ENCODE measurements around the gene CLRN2. TPM values are rescaled to one million over a fixed set of nuclear protein-coding genes. Genes with fewer than 3 reads are reported as not detected.

CLRN2 gene
- total RNA-seq, 3 donors from 2014 or later (not counting 1 experiment from before 2014, with no cell fraction given), result not detected

DNA sequence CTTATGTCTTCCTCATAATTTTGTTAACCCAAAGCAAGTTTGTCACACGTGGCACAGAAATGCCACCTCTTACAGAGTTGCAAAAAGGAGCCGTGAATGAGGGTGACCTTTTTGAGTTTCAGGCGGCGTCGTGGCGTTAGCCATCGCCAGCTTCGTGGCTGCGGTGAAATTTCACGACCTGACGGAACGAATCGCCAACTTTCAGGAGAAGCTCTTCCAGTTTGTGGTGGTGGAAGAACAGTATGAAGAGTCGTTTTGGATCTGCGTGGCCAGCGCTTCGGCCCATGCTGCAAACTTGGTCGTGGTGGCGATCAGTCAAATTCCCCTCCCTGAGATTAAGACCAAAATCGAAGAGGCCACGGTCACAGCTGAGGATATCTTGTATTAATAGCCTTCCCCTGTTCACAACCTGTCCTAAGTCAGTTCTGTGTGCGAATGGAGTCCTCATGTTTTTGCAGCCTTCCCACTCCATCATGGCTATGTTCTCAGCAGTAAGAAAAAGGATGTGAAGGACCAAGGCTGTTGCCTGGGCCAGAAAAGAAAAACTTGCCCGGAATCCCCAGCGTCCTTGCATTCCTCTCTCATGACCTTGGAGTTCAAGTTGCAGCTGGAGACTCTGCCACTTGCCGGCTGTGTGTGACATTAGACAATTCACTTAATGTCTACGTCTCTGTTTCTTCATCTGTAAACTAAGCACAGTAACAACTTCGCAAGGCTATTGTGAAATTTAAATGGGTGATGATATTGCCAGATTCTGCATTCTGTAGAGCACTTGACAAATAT is 11.9 kb downstream of the CLRN2 start:
- intact Hi-C loops (cut with micrococcal nuclease), result no loop called here
- H3K27me3 Mint-ChIP-seq (ENCODE audit: low read depth in 2 of 2), result peaks cover 15 to 16% of the 10 kb centered on the region in 2 donors
- no peak overlapping the region for H3K4me3 Mint-ChIP-seq
- WGBS (ENCODE audit: insufficient coverage), result 90% methylated on average over 26 of the region's 27 CpGs
- TF ChIP-seq, protein P1, sequence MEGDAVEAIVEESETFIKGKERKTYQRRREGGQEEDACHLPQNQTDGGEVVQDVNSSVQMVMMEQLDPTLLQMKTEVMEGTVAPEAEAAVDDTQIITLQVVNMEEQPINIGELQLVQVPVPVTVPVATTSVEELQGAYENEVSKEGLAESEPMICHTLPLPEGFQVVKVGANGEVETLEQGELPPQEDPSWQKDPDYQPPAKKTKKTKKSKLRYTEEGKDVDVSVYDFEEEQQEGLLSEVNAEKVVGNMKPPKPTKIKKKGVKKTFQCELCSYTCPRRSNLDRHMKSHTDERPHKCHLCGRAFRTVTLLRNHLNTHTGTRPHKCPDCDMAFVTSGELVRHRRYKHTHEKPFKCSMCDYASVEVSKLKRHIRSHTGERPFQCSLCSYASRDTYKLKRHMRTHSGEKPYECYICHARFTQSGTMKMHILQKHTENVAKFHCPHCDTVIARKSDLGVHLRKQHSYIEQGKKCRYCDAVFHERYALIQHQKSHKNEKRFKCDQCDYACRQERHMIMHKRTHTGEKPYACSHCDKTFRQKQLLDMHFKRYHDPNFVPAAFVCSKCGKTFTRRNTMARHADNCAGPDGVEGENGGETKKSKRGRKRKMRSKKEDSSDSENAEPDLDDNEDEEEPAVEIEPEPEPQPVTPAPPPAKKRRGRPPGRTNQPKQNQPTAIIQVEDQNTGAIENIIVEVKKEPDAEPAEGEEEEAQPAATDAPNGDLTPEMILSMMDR (IDR thresholded peaks at IDR 0.05), result no peak
- H3K27ac ChIP-seq (ENCODE audit: low read length), result no peak overlapping the region
- no peaks in the 10 kb centered on the region for H3K36me3 ChIP-seq (ENCODE audit: control insufficient read depth, insufficient read depth, low read length)
- no peaks in the 10 kb centered on the region for H3K36me3 Mint-ChIP-seq
- H3K9me3 ChIP-seq (ENCODE audit: control insufficient read depth, insufficient read depth, low read length), result no peaks in the 10 kb centered on the region
- no peaks in the 10 kb centered on the region for H3K4me1 ChIP-seq (ENCODE audit: control insufficient read depth, insufficient read depth, low read length)
- H3K4me3 ChIP-seq (ENCODE audit: low read length), result no peak overlapping the region
- H3K9me3 Mint-ChIP-seq, result no peaks in the 10 kb centered on the region
- H3K27ac Mint-ChIP-seq, result no peak overlapping the region
- ATAC-seq (no peak), DNase-seq (no peak)
- H3K4me1 Mint-ChIP-seq, result no peaks in the 10 kb centered on the region
- no peaks in the 10 kb centered on the region for H3K27me3 ChIP-seq (ENCODE audit: control insufficient read depth, insufficient read depth, low read length)

DNA sequence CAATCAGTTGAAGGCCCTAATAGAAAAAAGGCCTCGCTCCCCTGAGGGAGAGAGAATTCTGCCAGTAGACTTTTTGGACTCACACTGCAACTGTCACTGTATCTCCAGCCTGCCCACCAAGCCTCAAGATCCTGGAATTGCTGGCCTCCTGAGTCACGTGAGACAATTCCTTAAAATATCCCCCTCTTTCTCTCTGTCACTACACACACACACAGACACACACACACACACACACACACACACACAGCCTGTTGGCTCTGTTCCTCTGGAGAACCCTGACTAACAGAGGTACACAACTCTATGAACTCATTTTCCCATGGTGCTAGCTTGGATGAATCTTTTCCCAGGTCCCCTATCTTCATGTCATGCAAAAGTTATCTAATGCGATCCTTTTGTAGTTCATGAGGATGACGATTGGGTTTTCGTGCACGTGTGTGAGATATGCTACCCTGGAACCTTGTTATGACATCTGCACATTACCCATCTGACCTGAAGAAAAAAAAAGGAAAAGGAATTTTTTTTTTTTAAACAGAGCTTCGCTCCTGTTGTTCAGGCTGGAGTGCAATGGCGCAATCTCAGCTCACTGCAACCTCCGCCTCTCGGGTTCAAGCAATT is 13.7 kb downstream of the CLRN2 start:
- H3K4me1 Mint-ChIP-seq, result no peaks in the 10 kb centered on the region
- no peak for DNase-seq
- Histone ChIP-seq H3K4me3 (ENCODE audit: low read length) (no peak overlapping the region), H3K27me3 (ENCODE audit: control insufficient read depth, insufficient read depth, low read length) (no peaks in the 10 kb centered on the region), H3K27ac (ENCODE audit: low read length) (no peak overlapping the region), H3K36me3 (ENCODE audit: control insufficient read depth, insufficient read depth, low read length) (no peaks in the 10 kb centered on the region), H3K9me3 (ENCODE audit: control insufficient read depth, insufficient read depth, low read length) (no peaks in the 10 kb centered on the region), H3K4me1 (ENCODE audit: control insufficient read depth, insufficient read depth, low read length) (no peaks in the 10 kb centered on the region)
- TF ChIP-seq, protein P1 (IDR thresholded peaks at IDR 0.05), result no peak
- no peak for ATAC-seq
- WGBS (ENCODE audit: insufficient coverage), result 90% methylated on average over 10 of the region's 10 CpGs
- no peak overlapping the region for H3K27ac Mint-ChIP-seq
- H3K27me3 Mint-ChIP-seq (ENCODE audit: low read depth in 2 of 2), result peaks cover 13 to 15% of the 10 kb centered on the region in 2 donors
- no peaks in the 10 kb centered on the region for H3K36me3 Mint-ChIP-seq
- no peaks in the 10 kb centered on the region for H3K9me3 Mint-ChIP-seq
- no peak overlapping the region for H3K4me3 Mint-ChIP-seq
- intact Hi-C loops (cut with micrococcal nuclease), result no loop called here

DNA sequence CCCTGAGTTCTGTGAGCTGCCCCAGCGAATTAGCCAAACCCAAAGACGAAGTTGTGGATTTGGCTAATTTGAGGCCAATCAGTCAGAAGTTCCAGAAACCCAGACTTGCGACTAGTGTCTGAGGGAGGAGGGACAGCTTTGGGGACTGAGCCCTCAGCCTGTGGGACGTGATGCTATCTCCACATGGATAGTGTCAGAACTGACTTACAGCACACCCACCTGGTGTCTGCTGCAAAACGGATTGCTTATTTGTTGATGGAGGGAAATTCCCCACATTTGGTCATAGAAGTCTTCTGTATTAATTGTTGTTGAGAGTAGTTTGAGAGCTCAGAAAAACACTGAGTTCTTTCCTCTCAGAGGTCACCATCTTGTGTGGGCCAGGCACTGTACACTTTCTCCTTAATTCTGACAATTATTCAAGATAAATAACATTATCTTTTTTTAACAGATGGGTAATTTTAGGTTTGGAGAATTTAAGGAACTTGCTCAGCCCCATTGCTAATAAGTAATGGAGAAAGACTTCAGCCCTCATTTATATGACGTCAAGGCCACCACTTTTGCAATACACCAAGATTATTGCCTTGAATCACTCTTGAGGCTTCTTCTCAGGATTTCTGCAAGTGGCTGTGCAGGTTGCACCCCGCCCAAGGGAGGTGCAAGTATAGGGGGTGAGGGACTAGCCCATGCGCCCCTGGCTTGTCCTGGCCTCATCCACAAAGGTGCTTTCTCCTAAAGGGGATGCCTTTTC is 16.7 kb downstream of the CLRN2 start:
- peaks cover 0 to 5% of the 10 kb centered on the region in 2 donors for H3K4me1 Mint-ChIP-seq
- no peak overlapping the region for H3K27ac ChIP-seq (ENCODE audit: low read length)
- H3K4me1 ChIP-seq (ENCODE audit: control insufficient read depth, insufficient read depth, low read length), result no peaks in the 10 kb centered on the region
- H3K9me3 Mint-ChIP-seq, result no peaks in the 10 kb centered on the region
- ATAC-seq (no peak), DNase-seq (no peak)
- H3K27ac Mint-ChIP-seq, result no peak overlapping the region
- no peak overlapping the region for H3K4me3 Mint-ChIP-seq
- H3K4me3 ChIP-seq (ENCODE audit: low read length), result no peak overlapping the region
- H3K27me3 ChIP-seq (ENCODE audit: control insufficient read depth, insufficient read depth, low read length), result no peaks in the 10 kb centered on the region
- TF ChIP-seq, protein P1 (IDR thresholded peaks at IDR 0.05), result no peak
- no peaks in the 10 kb centered on the region for H3K9me3 ChIP-seq (ENCODE audit: control insufficient read depth, insufficient read depth, low read length)
- no peaks in the 10 kb centered on the region for H3K36me3 Mint-ChIP-seq
- 73% methylated on average over 7 of the region's 8 CpGs for WGBS (ENCODE audit: insufficient coverage)
- H3K27me3 Mint-ChIP-seq (ENCODE audit: low read depth in 2 of 2), result peaks cover 13 to 16% of the 10 kb centered on the region in 2 donors
- intact Hi-C loops (cut with micrococcal nuclease), result no loop called here
- H3K36me3 ChIP-seq (ENCODE audit: control insufficient read depth, insufficient read depth, low read length), result no peaks in the 10 kb centered on the region
